Tibial nerve (tissue), 4 donors: ENCODE measurements around the gene SIRPA. TPM values are rescaled to one million over a fixed set of nuclear protein-coding genes. Genes with fewer than 3 reads are reported as not detected.

ENCODE experiments used
- DNase-seq, 2 donors: peaks; one replicate each; pipeline ENCODE4 v3.0.0-alpha.2; 2019; ENCODE audit warnings: low spot score in 2 of 2
- H3K27ac ChIP-seq, 4 donors: fragments of 200-600 bp; sonication (generic) in 3 of 4; one replicate each; pipeline ENCODE4 v1.5.1; 2017 to 2019; ENCODE audit warnings: mild to moderate bottlenecking in 1 of 4
- H3K27me3 ChIP-seq, 2 donors: fragments of 200-600 bp; sonication (generic) in 1 of 2; one replicate each; pipeline versions ENCODE4 v1.5.1 to v1.6.0; 2017 to 2019
- H3K36me3 ChIP-seq, 3 donors: fragments of 200-600 bp; sonication (generic); one replicate each; pipeline ENCODE4 v1.5.1; 2018 to 2019
- H3K4me1 ChIP-seq, 4 donors: fragments of 200-600 bp; sonication (generic) in 3 of 4; one replicate each; pipeline ENCODE4 v1.5.1; 2017 to 2019
- H3K4me3 ChIP-seq, 4 donors: fragments of 200-600 bp; sonication (generic) in 3 of 4; one replicate each; pipeline ENCODE4 v1.5.1; 2017 to 2019; ENCODE audit warnings: mild to moderate bottlenecking in 1 of 4, moderate library complexity in 1 of 4
- H3K9me3 ChIP-seq, 4 donors: fragments of 200-600 bp; sonication (generic) in 3 of 4; one replicate each; pipeline ENCODE4 v1.5.1; 2017 to 2019
- EP300 ChIP-seq, 2 donors: sonication (generic); formaldehyde crosslinking; IDR thresholded peaks; one replicate each; pipeline ENCODE4 v1.6.1; 2017; ENCODE audit warnings: antibody characterized with exemption in 2 of 2, mild to moderate bottlenecking in 1 of 2
- POLR2A ChIP-seq, 2 donors: fragments of 450-650 bp; IDR thresholded peaks; one replicate each; pipeline ENCODE4 v1.6.1; 2017; ENCODE audit warnings: antibody characterized with exemption in 2 of 2, mild to moderate bottlenecking in 2 of 2, moderate library complexity in 2 of 2
- WGBS, 2 donors: methylation state at CpG; one replicate each; pipeline ENCODE4 v1.1.5; 2018; 5-methylcytosine and 5-hydroxymethylcytosine counted together
- total RNA-seq, 4 donors: library from RNA; depleted of rRNA; stranded (reverse); fragments of >200 nt; gene quantifications; one replicate each; pipeline ENCODE4 v1.1.0, GENCODE V29; 2016
- TF ChIP-seq, protein P1 (sequence below), 5 experiments: fragments of 200-600 bp in 3 of 5; fragments of 450-650 bp in 2 of 5; sonication (generic) in 3 of 5; IDR thresholded peaks; one replicate each; pipeline ENCODE4 v1.5.1; 2016 to 2019; ENCODE audit warnings: antibody characterized with exemption in 5 of 5, mild to moderate bottlenecking in 3 of 5, moderate library complexity in 2 of 5

Gene SIRPA
- total RNA-seq, 4 donors from 2014 or later = 31.7 to 53.0 (median 41.1) TPM

DNA sequence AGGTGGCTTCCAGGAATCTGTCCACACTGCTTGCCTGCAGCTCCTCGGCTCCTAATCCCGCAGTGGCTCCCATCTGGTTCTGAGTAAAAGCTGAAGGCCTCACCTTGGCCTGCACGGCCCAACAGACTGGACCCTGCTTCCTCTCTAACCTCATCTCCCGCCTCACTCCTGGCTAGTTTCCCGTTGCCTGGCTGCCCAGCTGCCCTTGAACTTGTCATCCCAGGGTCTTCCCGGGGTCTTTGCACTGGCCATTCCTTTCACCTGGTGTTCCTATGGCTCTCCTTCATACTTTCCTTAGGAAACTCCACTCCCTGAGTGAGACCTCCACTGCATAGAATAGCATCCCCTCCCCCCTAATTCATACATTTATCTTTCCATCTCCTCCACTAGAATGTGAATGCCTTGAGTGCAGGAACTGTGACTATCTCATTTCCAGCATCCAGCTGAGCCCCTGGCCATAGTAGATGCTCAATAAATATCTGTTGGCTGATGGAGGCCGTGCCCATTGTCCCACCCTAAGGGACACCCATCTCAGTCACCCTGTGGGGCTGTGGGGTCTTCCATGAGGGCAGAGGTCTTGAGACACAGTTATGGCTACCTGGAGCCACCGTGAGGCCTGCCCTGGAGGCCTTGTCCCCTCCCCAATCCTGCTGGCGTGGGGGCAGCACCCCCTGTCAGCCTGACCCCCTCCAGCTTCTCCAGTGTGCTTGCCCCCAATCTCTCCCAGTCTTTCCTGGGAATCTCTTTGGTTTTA is 9.1 kb upstream of the SIRPA start:
- WGBS, 2 donors = 69 to 75% methylated on average over 8 to 9 of the region's 9 CpGs
- Histone ChIP-seq H3K36me3 (no peaks in the 10 kb centered on the region), H3K4me1 (peaks cover 0 to 40% (median 4%) of the 10 kb centered on the region in 4 donors), H3K27me3 (peaks cover 0 to 27% of the 10 kb centered on the region in 2 donors), H3K9me3 (no peaks in the 10 kb centered on the region), H3K4me3 (no peak overlapping the region), H3K27ac (no peak overlapping the region)
- no peak for DNase-seq
- TF ChIP-seq, protein P1, sequence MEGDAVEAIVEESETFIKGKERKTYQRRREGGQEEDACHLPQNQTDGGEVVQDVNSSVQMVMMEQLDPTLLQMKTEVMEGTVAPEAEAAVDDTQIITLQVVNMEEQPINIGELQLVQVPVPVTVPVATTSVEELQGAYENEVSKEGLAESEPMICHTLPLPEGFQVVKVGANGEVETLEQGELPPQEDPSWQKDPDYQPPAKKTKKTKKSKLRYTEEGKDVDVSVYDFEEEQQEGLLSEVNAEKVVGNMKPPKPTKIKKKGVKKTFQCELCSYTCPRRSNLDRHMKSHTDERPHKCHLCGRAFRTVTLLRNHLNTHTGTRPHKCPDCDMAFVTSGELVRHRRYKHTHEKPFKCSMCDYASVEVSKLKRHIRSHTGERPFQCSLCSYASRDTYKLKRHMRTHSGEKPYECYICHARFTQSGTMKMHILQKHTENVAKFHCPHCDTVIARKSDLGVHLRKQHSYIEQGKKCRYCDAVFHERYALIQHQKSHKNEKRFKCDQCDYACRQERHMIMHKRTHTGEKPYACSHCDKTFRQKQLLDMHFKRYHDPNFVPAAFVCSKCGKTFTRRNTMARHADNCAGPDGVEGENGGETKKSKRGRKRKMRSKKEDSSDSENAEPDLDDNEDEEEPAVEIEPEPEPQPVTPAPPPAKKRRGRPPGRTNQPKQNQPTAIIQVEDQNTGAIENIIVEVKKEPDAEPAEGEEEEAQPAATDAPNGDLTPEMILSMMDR (IDR thresholded peaks at IDR 0.05) = no peak
- TF ChIP-seq POLR2A (IDR thresholded peaks at IDR 0.05) (no peak), EP300 (IDR thresholded peaks at IDR 0.05) (no peak)

DNA sequence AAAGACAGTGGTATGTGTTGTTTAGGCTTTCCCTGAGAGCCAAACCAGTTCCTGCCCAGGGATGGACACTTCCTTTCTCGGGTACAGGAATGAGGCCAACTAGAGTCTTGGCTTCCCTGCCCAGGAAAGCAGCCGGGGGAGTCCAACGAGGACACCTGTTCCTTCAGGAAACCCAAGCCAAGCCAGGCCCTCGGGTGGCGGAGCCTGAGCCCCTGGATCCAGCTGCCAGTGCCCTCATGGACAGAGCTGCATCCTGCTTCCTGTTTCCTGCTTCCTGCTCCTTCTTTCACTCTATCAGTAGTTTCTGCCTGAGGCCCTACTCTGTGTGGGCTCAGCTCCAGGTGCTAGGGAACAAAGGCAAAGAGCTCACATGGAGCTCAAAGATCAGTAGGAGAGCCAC is 7.9 kb upstream of the SIRPA start:
- H3K27ac ChIP-seq = no peak overlapping the region
- no peak for DNase-seq

DNA sequence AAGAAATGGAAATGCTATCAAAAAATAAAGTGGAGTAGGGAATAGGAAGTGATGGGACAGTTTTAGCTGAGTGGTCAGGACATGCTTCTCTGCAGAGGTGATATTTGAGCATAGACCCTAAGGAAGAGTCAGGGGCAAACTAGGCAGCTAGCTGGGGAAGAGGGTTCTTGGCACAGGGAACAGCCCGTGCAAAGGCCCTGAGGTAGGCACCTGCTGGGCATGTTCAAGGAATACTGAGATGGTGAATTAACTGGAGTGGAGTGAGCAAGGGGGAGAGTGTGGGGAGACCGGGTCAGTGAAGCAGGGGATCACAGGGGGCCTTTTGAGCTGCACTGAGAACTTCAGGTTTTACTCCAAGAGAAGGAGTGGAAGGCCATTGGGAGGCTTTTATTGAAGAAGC is 7.5 kb upstream of the SIRPA start:
- TF ChIP-seq, protein P1 (IDR thresholded peaks at IDR 0.05) = no peak
- no peak for TF ChIP-seq POLR2A (IDR thresholded peaks at IDR 0.05)
- no peak for TF ChIP-seq EP300 (IDR thresholded peaks at IDR 0.05)
- Histone ChIP-seq H3K27me3 (peaks cover 0 to 27% of the 10 kb centered on the region in 2 donors), H3K36me3 (no peaks in the 10 kb centered on the region), H3K9me3 (no peaks in the 10 kb centered on the region), H3K4me3 (no peak overlapping the region), H3K27ac (no peak overlapping the region), H3K4me1 (peaks cover 0 to 36% (median 2%) of the 10 kb centered on the region in 4 donors)
- no peak for DNase-seq
- WGBS, 2 donors = 71 to 86% methylated on average over 2 of the region's 2 CpGs

More for the DNA sequence above, 7.9 kb upstream of the SIRPA start:
- Histone ChIP-seq H3K36me3 (no peaks in the 10 kb centered on the region), H3K4me3 (no peak overlapping the region), H3K4me1 (peaks cover 0 to 32% (median 2%) of the 10 kb centered on the region in 4 donors), H3K9me3 (no peaks in the 10 kb centered on the region), H3K27me3 (peaks cover 0 to 27% of the 10 kb centered on the region in 2 donors)
- TF ChIP-seq POLR2A (IDR thresholded peaks at IDR 0.05) = no peak
- TF ChIP-seq EP300 (IDR thresholded peaks at IDR 0.05) = no peak
- TF ChIP-seq, protein P1 (IDR thresholded peaks at IDR 0.05) = no peak
- WGBS, 2 donors = 44 to 60% methylated on average over 5 of the region's 5 CpGs

DNA sequence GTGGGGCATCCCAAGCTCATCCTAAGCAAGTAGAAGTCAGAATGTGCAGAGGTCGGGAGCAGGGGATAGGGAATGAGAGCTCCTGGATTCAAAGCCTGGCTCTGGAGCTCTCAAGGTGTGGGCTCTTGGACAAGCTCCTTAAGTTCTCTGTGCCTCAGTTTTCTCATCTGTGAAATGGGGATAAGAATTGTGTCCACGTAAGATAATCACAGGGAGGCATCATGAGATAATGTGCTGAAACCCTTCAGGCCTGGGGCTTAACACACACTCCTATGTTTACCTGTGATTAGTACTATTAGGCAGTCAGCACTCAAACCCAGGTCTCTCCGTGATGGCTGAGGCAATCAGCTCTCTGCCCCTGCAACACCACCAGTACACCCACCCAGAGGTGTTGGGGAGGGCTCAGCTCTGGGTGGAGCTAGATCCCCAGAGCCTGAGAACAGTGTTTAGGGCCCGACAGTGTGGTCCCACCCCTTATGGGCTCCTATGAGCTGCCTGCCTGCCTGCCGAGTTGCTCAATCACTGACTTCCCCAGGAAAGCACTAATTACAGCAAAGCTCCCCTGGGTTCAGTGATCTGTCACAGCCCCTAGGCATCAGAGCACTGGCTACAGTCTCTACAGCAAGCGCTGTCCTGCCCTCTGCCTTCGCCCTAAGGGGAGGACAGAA is 6.3 kb upstream of the SIRPA start:
- no peak for TF ChIP-seq EP300 (IDR thresholded peaks at IDR 0.05)
- TF ChIP-seq POLR2A (IDR thresholded peaks at IDR 0.05) = no peak
- TF ChIP-seq, protein P1 (IDR thresholded peaks at IDR 0.05) = no peak
- Histone ChIP-seq H3K27me3 (peaks cover 0 to 19% of the 10 kb centered on the region in 2 donors), H3K27ac (no peak overlapping the region), H3K4me3 (no peak overlapping the region), H3K36me3 (no peaks in the 10 kb centered on the region), H3K4me1 (peaks cover 0 to 40% (median 4%) of the 10 kb centered on the region in 4 donors), H3K9me3 (no peaks in the 10 kb centered on the region)
- WGBS, 2 donors = 53 to 66% methylated on average over 5 to 7 of the region's 7 CpGs
- DNase-seq = no peak
